ENCODE measurements around the gene DIAPH1. TPM values are rescaled to one million over a fixed set of nuclear protein-coding genes. Genes with fewer than 3 reads are reported as not detected.
A peak's percentile ranks its signal among the peaks of the same experiment; 100 is the strongest.

The DIAPH1 gene
- total RNA-seq, 6 experiments from 2014 or later: 105 to 119 (median 109) TPM

GRCh38 chr5:141491323-141492167 is 127.3 kb downstream of the DIAPH1 start:
- H3K27me3 Mint-ChIP-seq (ENCODE audit: insufficient read depth): no peaks in the 10 kb centered on the region
- H3K36me3 Mint-ChIP-seq (ENCODE audit: low read depth): peaks cover 21% of the 10 kb centered on the region
- no peak overlapping the region for H3K27ac Mint-ChIP-seq
- no peaks in the 10 kb centered on the region for H3K9me3 Mint-ChIP-seq
- no peak overlapping the region for H3K4me3 Mint-ChIP-seq
- no peak for DNase-seq
- TF ChIP-seq CTCF (IDR thresholded peaks at IDR 0.05): no peak
- H3K4me1 Mint-ChIP-seq (ENCODE audit: low read depth): peaks cover 72% of the 10 kb centered on the region

GRCh38 chr5:141490771-141491170 is 128.0 kb downstream of the DIAPH1 start:
- TF ChIP-seq CTCF (IDR thresholded peaks at IDR 0.05): no peak
- no peak for DNase-seq
- Mint-ChIP-seq H3K4me1 (ENCODE audit: low read depth) (peaks cover 66% of the 10 kb centered on the region), H3K4me3 (no peak overlapping the region), H3K27me3 (ENCODE audit: insufficient read depth) (no peaks in the 10 kb centered on the region), H3K36me3 (ENCODE audit: low read depth) (peaks cover 26% of the 10 kb centered on the region), H3K27ac (no peak overlapping the region), H3K9me3 (no peaks in the 10 kb centered on the region)

DNA sequence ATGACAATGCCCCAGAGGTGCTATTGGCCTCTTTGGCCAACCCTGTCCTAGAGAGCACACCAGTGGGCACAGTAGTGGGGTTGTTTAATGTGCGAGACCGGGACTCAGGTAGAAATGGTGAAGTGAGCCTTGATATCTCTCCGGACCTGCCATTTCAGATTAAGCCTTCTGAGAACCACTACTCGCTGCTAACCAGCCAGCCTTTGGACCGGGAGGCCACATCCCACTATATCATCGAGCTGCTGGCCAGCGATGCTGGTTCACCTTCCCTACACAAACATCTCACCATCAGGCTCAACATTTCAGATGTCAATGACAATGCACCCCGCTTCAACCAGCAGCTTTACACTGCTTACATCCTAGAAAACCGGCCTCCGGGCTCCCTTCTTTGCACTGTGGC is 128.5 kb downstream of the DIAPH1 start:
- TF ChIP-seq CTCF (IDR thresholded peaks at IDR 0.05): no peak
- no peak for DNase-seq
- Mint-ChIP-seq H3K9me3 (no peaks in the 10 kb centered on the region), H3K4me3 (no peak overlapping the region), H3K27ac (peak overlapping the region; percentile 83), H3K27me3 (ENCODE audit: insufficient read depth) (no peaks in the 10 kb centered on the region), H3K36me3 (ENCODE audit: low read depth) (peaks cover 26% of the 10 kb centered on the region), H3K4me1 (ENCODE audit: low read depth) (peaks cover 61% of the 10 kb centered on the region)

GRCh38 chr5:141489841-141490240 is 129.0 kb downstream of the DIAPH1 start:
- Mint-ChIP-seq H3K4me3 (peak overlapping the region; percentile 81), H3K4me1 (ENCODE audit: low read depth) (peaks cover 58% of the 10 kb centered on the region), H3K27me3 (ENCODE audit: insufficient read depth) (no peaks in the 10 kb centered on the region), H3K36me3 (ENCODE audit: low read depth) (peaks cover 26% of the 10 kb centered on the region), H3K27ac (peak overlapping the region; percentile 83; the same call in 1 of the 2 replicates), H3K9me3 (no peaks in the 10 kb centered on the region)
- no peak for TF ChIP-seq CTCF (IDR thresholded peaks at IDR 0.05)
- DNase-seq: no peak

DNA sequence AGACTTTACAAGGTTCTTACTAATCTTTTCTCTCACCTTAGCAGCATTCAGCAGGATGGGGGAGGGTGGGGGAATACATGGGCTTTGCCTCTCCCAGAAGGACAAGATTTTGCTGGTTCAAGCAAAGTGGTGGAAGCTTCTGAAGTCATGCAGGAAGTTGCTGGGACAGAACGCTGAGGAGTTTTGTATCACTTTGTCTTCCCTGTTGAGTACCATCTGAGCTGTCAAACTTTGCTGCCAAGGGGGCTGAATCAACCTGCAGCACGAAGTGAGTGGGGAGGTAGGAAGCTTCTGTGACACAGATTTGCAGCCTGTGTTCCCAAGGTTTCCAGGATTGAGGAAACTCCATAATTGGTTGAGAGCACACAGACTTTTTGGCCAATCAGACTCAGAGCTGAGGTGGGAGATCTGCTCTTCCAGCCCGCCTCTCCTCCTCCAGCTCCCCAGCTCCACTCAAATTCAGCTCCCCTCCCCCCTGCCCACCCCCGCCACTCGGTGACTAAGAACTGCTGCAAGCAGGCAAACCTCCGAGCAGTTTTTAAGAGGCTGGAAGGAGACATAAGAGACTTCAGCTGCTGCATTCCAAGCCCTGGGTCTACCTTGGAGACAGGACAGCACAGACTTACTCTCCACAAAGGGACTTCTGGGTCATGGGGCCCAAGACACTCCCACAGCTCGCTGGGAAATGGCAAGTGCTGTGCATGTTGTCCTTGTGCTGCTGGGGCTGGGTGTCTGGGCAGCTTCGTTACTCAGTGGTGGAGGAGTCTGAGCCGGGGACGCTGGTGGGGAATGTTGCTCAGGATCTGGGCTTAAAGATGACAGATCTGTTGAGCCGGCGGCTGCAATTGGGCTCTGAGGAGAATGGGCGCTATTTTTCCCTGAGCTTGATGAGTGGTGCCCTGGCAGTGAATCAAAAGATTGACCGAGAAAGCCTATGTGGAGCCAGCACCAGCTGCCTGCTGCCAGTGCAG is 129.9 kb downstream of the DIAPH1 start, which contains the start of gene PCDHGC5:
Gene PCDHGC5, plus strand, starts transcription at position 491 of the 971 bp plus-strand sequence. Its CDS starts 160 bp downstream, at position 651.
- Mint-ChIP-seq H3K4me1 (ENCODE audit: low read depth) (peaks cover 56% of the 10 kb centered on the region), H3K4me3 (peak within 1 kb of the TSS; percentile 81), H3K27ac (peak within 1 kb of the TSS; percentile 83), H3K27me3 (ENCODE audit: insufficient read depth) (no peaks in the 10 kb centered on the region), H3K9me3 (no peaks in the 10 kb centered on the region), H3K36me3 (ENCODE audit: low read depth) (peaks cover 32% of the 10 kb centered on the region)
- peak; percentile 76 for DNase-seq
- no peak for TF ChIP-seq CTCF (IDR thresholded peaks at IDR 0.05)
